Measurements from ENCODE around the gene RHOJ.

The RHOJ gene

GRCh38 chr14:63223596-63223995 is 19.4 kb downstream of the RHOJ start:
- DNase-seq (no peak), ATAC-seq (replicated peaks) (no peak)
- no peaks in the 10 kb centered on the region for H3K36me3 Mint-ChIP-seq
- no peak overlapping the region for H3K4me3 Mint-ChIP-seq
- peaks cover 0 to 4% of the 10 kb centered on the region in 2 donors for H3K27me3 Mint-ChIP-seq
- no peaks in the 10 kb centered on the region for H3K9me3 Mint-ChIP-seq
- H3K4me1 Mint-ChIP-seq = no peaks in the 10 kb centered on the region
- no peak overlapping the region for H3K27ac Mint-ChIP-seq

GRCh38 chr14:63224196-63224595 is 20.0 kb downstream of the RHOJ start:
- no peaks in the 10 kb centered on the region for H3K4me1 Mint-ChIP-seq
- no peaks in the 10 kb centered on the region for H3K36me3 Mint-ChIP-seq
- no peaks in the 10 kb centered on the region for H3K9me3 Mint-ChIP-seq
- H3K4me3 Mint-ChIP-seq = no peak overlapping the region
- DNase-seq (no peak), ATAC-seq (replicated peaks) (no peak)
- peaks cover 0 to 4% of the 10 kb centered on the region in 2 donors for H3K27me3 Mint-ChIP-seq
- H3K27ac Mint-ChIP-seq = no peak overlapping the region

GRCh38 chr14:63228217-63228616 is 24.0 kb downstream of the RHOJ start:
- H3K27ac Mint-ChIP-seq = no peak overlapping the region
- no peaks in the 10 kb centered on the region for H3K36me3 Mint-ChIP-seq
- DNase-seq (no peak), ATAC-seq (replicated peaks) (no peak)
- H3K27me3 Mint-ChIP-seq = peaks cover 7 to 11% of the 10 kb centered on the region in 2 donors
- peaks cover 0 to 3% of the 10 kb centered on the region in 2 donors for H3K9me3 Mint-ChIP-seq
- no peak overlapping the region for H3K4me3 Mint-ChIP-seq
- no peaks in the 10 kb centered on the region for H3K4me1 Mint-ChIP-seq

- ATAC-seq (replicated peaks) = no peak
- no peak for DNase-seq
- H3K4me1 Mint-ChIP-seq = no peaks in the 10 kb centered on the region
Observed at GRCh38 chr14:63229330-63230059, 25.3 kb downstream of the RHOJ start.

GRCh38 chr14:63231766-63232165 is 27.5 kb downstream of the RHOJ start:
- no peaks in the 10 kb centered on the region for H3K4me1 Mint-ChIP-seq
- DNase-seq (no peak), ATAC-seq (replicated peaks) (no peak)
- H3K27me3 Mint-ChIP-seq = peaks cover 13 to 17% of the 10 kb centered on the region in 2 donors
- H3K4me3 Mint-ChIP-seq = no peak overlapping the region
- H3K36me3 Mint-ChIP-seq = no peaks in the 10 kb centered on the region
- H3K9me3 Mint-ChIP-seq = peaks cover 0 to 3% of the 10 kb centered on the region in 2 donors
- H3K27ac Mint-ChIP-seq = no peak overlapping the region

More at GRCh38 chr14:63229330-63230059, 25.3 kb downstream of the RHOJ start:
- H3K9me3 Mint-ChIP-seq = peaks cover 0 to 3% of the 10 kb centered on the region in 2 donors
- H3K4me3 Mint-ChIP-seq = no peak overlapping the region
- H3K36me3 Mint-ChIP-seq = no peaks in the 10 kb centered on the region
- H3K27ac Mint-ChIP-seq = no peak overlapping the region
- peaks cover 13 to 17% of the 10 kb centered on the region in 2 donors for H3K27me3 Mint-ChIP-seq

GRCh38 chr14:63237791-63238190 is 33.5 kb downstream of the RHOJ start:
- Mint-ChIP-seq H3K27me3 (peaks cover 11 to 16% of the 10 kb centered on the region in 2 donors), H3K27ac (no peak overlapping the region), H3K4me3 (no peak overlapping the region), H3K36me3 (no peaks in the 10 kb centered on the region), H3K4me1 (no peaks in the 10 kb centered on the region), H3K9me3 (no peaks in the 10 kb centered on the region)
- DNase-seq = no peak
- ATAC-seq (replicated peaks) = no peak

GRCh38 chr14:63240221-63240620 is 36.0 kb downstream of the RHOJ start:
- DNase-seq = no peak
- Mint-ChIP-seq H3K4me1 (no peaks in the 10 kb centered on the region), H3K9me3 (no peaks in the 10 kb centered on the region), H3K27me3 (peaks cover 0 to 9% of the 10 kb centered on the region in 2 donors), H3K4me3 (no peak overlapping the region), H3K36me3 (no peaks in the 10 kb centered on the region), H3K27ac (no peak overlapping the region)
- ATAC-seq (replicated peaks) = no peak

- H3K4me1 Mint-ChIP-seq = no peaks in the 10 kb centered on the region
- peaks cover 0 to 9% of the 10 kb centered on the region in 2 donors for H3K27me3 Mint-ChIP-seq
- no peak overlapping the region for H3K27ac Mint-ChIP-seq
- no peak for ATAC-seq (replicated peaks)
- DNase-seq = no peak
- H3K36me3 Mint-ChIP-seq = no peaks in the 10 kb centered on the region
- no peak overlapping the region for H3K4me3 Mint-ChIP-seq
- no peaks in the 10 kb centered on the region for H3K9me3 Mint-ChIP-seq
Observed at GRCh38 chr14:63241096-63241495, 36.9 kb downstream of the RHOJ start.

- no peak for ATAC-seq (replicated peaks)
- H3K27me3 Mint-ChIP-seq = peaks cover 0 to 11% of the 10 kb centered on the region in 2 donors
- H3K4me3 Mint-ChIP-seq = no peak overlapping the region
- peaks cover 2% of the 10 kb centered on the region in 2 donors for H3K9me3 Mint-ChIP-seq
- H3K27ac Mint-ChIP-seq = no peak overlapping the region
- H3K36me3 Mint-ChIP-seq = no peaks in the 10 kb centered on the region
- H3K4me1 Mint-ChIP-seq = no peaks in the 10 kb centered on the region
- DNase-seq = no peak
Observed at GRCh38 chr14:63243646-63244045, 39.4 kb downstream of the RHOJ start.

- DNase-seq = no peak
- no peak overlapping the region for H3K4me3 Mint-ChIP-seq
- no peaks in the 10 kb centered on the region for H3K4me1 Mint-ChIP-seq
- no peaks in the 10 kb centered on the region for H3K36me3 Mint-ChIP-seq
- H3K27ac Mint-ChIP-seq = no peak overlapping the region
- peaks cover 0 to 11% of the 10 kb centered on the region in 2 donors for H3K27me3 Mint-ChIP-seq
- H3K9me3 Mint-ChIP-seq = peaks cover 2% of the 10 kb centered on the region in 2 donors
- no peak for ATAC-seq (replicated peaks)
Observed at GRCh38 chr14:63245893-63246292, 41.6 kb downstream of the RHOJ start.

- Mint-ChIP-seq H3K27me3 (peaks cover 0 to 11% of the 10 kb centered on the region in 2 donors), H3K9me3 (peaks cover 2% of the 10 kb centered on the region in 2 donors), H3K4me1 (no peaks in the 10 kb centered on the region), H3K36me3 (no peaks in the 10 kb centered on the region), H3K27ac (no peak overlapping the region), H3K4me3 (no peak overlapping the region)
- DNase-seq = no peak
- no peak for ATAC-seq (replicated peaks)
Observed at GRCh38 chr14:63248211-63248610, 44.0 kb downstream of the RHOJ start.

- H3K27ac Mint-ChIP-seq = no peak overlapping the region
- no peaks in the 10 kb centered on the region for H3K4me1 Mint-ChIP-seq
- ATAC-seq (replicated peaks) = no peak
- no peak for DNase-seq
- no peak overlapping the region for H3K4me3 Mint-ChIP-seq
- peaks cover 1 to 8% of the 10 kb centered on the region in 2 donors for H3K27me3 Mint-ChIP-seq
- H3K9me3 Mint-ChIP-seq = peaks cover 2% of the 10 kb centered on the region in 2 donors
- no peaks in the 10 kb centered on the region for H3K36me3 Mint-ChIP-seq
Observed at GRCh38 chr14:63249092-63249491, 44.8 kb downstream of the RHOJ start.

- ATAC-seq (replicated peaks) = no peak
- Mint-ChIP-seq H3K27ac (no peak overlapping the region), H3K4me1 (no peaks in the 10 kb centered on the region), H3K4me3 (no peak overlapping the region), H3K9me3 (peaks cover 0 to 1% of the 10 kb centered on the region in 2 donors), H3K36me3 (no peaks in the 10 kb centered on the region), H3K27me3 (peaks cover 6 to 8% of the 10 kb centered on the region in 2 donors)
- DNase-seq = no peak
Observed at GRCh38 chr14:63257299-63257698, 53.1 kb downstream of the RHOJ start.

GRCh38 chr14:63262446-63262845 is 58.2 kb downstream of the RHOJ start:
- no peaks in the 10 kb centered on the region for H3K36me3 Mint-ChIP-seq
- no peak for ATAC-seq (replicated peaks)
- no peaks in the 10 kb centered on the region for H3K4me1 Mint-ChIP-seq

GRCh38 chr14:63266106-63266505 is 61.9 kb downstream of the RHOJ start:
- no peak overlapping the region for H3K4me3 Mint-ChIP-seq
- no peak for ATAC-seq (replicated peaks)
- H3K27ac Mint-ChIP-seq = no peak overlapping the region
- H3K27me3 Mint-ChIP-seq = peaks cover 3 to 12% of the 10 kb centered on the region in 2 donors
- no peaks in the 10 kb centered on the region for H3K4me1 Mint-ChIP-seq
- H3K9me3 Mint-ChIP-seq = peaks cover 2 to 3% of the 10 kb centered on the region in 2 donors
- H3K36me3 Mint-ChIP-seq = no peaks in the 10 kb centered on the region
- no peak for DNase-seq

More at GRCh38 chr14:63262446-63262845, 58.2 kb downstream of the RHOJ start:
- no peak for DNase-seq
- Mint-ChIP-seq H3K27me3 (peaks cover 3 to 6% of the 10 kb centered on the region in 2 donors), H3K27ac (no peak overlapping the region), H3K9me3 (peaks cover 2 to 3% of the 10 kb centered on the region in 2 donors), H3K4me3 (no peak overlapping the region)
